ENCODE data around the gene ADAMTSL4.
"Not testable (repeated sequence)": the region's sequence is repeated elsewhere in the genome, so short reads cannot be mapped to it uniquely, and the experiment has no call there.

- not testable (repeated sequence) for TF ChIP-seq CTCF, POLR2A (IDR thresholded peaks at IDR 0.05)
These were observed 16.2 kb downstream of the ADAMTSL4 start for GRCh38 chr1:150565240-150565991.

All from lower leg skin (tissue), 3 donors.